C4-2B (cell line): ENCODE measurements around the gene AHCYL1.
A peak's percentile ranks its signal among the peaks of the same experiment; 100 is the strongest.

Source experiments
- ZFX ChIP-seq: fragments of 450-650 bp; IDR thresholded peaks from 2 replicates; pipeline ENCODE4 v1.6.1; 2017
- TF ChIP-seq, protein P1 (sequence below): fragments of 450-650 bp; conservative IDR thresholded peaks from 2 replicates; pipeline ENCODE4 v1.5.1; 2017; ENCODE audit warnings: mild to moderate bottlenecking

DNA sequence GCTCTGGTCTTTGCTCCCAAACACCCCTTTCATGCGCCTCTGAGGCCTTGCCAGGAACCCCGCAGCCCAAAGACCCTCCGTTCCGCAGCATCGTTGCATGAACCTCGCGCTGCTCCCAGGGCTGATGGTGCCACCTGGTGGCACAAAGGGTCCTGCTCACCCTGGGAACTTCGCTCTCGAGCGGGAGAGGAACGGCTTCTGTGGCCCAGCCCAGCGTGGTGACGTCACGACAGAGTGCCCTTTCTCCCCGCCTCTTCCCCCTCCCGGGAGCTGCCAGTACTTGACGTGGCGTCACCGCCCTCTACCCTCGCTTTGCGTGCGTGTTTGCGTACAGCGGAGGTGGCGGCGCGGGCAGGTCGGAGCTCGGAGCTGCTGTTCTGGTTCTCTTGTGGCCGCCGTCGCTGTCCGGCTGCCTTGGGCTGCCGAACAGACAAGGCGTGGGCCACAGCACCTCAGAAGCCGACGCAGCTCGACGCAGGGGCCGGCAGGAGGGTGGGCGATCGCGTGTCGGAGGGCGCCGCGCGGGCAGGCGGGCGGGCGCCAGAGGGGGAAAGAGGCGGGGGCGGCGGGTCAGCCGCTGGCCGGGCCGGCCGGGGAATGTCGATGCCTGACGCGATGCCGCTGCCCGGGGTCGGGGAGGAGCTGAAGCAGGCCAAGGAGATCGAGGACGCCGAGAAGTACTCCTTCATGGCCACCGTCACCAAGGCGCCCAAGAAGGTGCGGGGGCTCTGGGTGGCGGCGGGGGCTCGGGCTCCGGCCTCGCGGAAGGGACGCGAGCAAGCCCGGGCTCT lies at the start of gene AHCYL1:
- TF ChIP-seq, protein P1, sequence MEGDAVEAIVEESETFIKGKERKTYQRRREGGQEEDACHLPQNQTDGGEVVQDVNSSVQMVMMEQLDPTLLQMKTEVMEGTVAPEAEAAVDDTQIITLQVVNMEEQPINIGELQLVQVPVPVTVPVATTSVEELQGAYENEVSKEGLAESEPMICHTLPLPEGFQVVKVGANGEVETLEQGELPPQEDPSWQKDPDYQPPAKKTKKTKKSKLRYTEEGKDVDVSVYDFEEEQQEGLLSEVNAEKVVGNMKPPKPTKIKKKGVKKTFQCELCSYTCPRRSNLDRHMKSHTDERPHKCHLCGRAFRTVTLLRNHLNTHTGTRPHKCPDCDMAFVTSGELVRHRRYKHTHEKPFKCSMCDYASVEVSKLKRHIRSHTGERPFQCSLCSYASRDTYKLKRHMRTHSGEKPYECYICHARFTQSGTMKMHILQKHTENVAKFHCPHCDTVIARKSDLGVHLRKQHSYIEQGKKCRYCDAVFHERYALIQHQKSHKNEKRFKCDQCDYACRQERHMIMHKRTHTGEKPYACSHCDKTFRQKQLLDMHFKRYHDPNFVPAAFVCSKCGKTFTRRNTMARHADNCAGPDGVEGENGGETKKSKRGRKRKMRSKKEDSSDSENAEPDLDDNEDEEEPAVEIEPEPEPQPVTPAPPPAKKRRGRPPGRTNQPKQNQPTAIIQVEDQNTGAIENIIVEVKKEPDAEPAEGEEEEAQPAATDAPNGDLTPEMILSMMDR = peak; percentile 98
- peak; percentile 85; the same call in 1 of the 2 replicates for TF ChIP-seq ZFX
